Measurements from ENCODE around the gene DNAJC11.
"Not testable (repeated sequence)": the region's sequence is repeated elsewhere in the genome, so short reads cannot be mapped to it uniquely, and the experiment has no call there.

DNAJC11 gene

DNA sequence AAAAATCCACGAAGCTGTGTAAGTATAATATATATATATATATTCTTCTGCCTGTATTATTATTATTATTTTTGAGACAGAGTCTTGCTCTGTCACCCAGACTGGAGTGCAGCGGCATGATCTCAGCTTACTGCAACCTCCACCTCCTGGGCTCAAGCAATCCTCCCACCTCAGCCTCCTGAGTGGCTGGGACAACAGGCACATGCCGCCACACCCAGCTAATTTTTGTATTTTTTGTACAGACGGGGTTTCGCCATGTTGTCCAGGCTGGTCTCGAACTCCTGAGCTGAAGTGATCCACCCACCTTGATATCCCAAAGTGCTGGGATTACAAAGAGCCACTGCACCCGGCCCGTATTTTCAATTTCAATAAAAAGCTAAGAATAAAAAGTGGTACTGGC, 101.6 kb downstream of the DNAJC11 start:
- not testable (repeated sequence) for H3K4me3 ChIP-seq (ENCODE audit: low read length); DNase-seq (ENCODE audit: low read depth, low spot score); H3K27ac ChIP-seq (ENCODE audit: low read length); H3K4me1 ChIP-seq (ENCODE audit: control insufficient read depth, insufficient read depth, low read length); H3K27me3 ChIP-seq (ENCODE audit: control insufficient read depth, insufficient read depth, low read length); H3K9me3 ChIP-seq (ENCODE audit: control insufficient read depth, insufficient read depth, low read length)
- WGBS (ENCODE audit: insufficient coverage, insufficient read length), result no CpG with 5 or more reads among the region's 8 CpGs
- H3K36me3 ChIP-seq (ENCODE audit: control insufficient read depth, insufficient read depth, low read length), result peaks cover 23% of the 10 kb centered on the region

DNA sequence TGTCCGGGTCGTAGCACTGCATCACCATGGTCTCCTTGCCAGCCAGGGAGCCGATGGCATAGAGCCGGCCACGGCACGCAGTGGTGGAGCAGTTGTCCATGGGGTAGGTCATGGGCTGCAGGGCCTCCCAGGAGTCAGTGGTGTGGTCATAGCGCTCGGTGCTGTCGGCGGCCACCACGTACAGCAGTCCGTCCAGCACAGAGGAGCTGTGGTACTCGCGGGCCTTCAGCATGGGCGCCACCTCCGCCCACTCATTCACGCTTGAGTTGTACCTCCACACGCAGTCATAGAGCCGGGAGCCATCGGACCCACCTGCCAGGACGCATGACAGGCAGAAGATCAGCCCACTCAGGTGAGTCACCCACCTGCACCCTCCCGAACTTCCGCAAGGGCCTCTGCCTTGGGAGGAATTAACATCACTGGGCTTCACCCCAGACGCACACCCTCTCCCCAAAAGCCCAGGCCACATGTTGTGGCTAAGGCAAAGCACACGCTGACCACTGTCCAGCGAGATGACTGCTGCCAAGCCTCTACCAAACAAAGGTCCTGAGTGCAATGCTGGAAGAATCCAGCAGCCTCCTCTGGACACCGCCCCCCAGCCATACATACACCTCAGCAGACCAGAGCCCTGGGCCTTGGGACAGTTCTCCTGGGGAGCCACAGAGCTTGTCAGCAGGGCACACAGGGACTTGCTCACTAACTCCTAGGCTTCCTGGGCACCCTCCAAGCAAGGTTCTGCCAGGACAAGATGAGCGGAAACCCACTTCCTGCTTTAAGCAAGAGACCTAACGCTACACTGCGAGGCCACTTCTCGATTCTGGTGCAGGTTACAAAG, 102.3 kb downstream of the DNAJC11 start:
- no peak for DNase-seq (ENCODE audit: low read depth, low spot score)
- no CpG with 5 or more reads among the region's 31 CpGs for WGBS (ENCODE audit: insufficient coverage, insufficient read length)
- H3K27me3 ChIP-seq (ENCODE audit: control insufficient read depth, insufficient read depth, low read length), result no peaks in the 10 kb centered on the region
- peaks cover 25% of the 10 kb centered on the region for H3K36me3 ChIP-seq (ENCODE audit: control insufficient read depth, insufficient read depth, low read length)
- no peaks in the 10 kb centered on the region for H3K4me1 ChIP-seq (ENCODE audit: control insufficient read depth, insufficient read depth, low read length)
- H3K4me3 ChIP-seq (ENCODE audit: low read length), result no peak overlapping the region
- H3K9me3 ChIP-seq (ENCODE audit: control insufficient read depth, insufficient read depth, low read length), result no peaks in the 10 kb centered on the region
- H3K27ac ChIP-seq (ENCODE audit: low read length), result no peak overlapping the region

DNA sequence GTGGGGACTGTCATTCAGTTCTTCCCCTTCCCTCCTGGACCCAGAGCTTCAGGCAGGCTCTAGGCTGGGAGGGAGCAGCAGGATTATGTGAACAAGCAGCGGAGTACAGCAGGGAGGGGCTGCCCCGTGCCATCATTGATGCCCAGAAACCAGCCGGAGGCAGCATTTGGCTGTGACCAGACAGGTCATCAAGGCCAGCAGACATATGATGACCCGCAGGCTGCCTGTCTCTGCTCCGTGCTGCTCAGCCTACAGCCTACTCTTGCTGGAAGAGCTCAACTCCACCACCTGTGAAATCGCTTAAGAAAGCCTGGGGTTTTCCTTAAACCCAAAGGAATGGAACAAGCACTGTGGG, 103.9 kb downstream of the DNAJC11 start:
- Histone ChIP-seq H3K27ac (ENCODE audit: low read length) (no peak overlapping the region), H3K27me3 (ENCODE audit: control insufficient read depth, insufficient read depth, low read length) (no peaks in the 10 kb centered on the region), H3K4me1 (ENCODE audit: control insufficient read depth, insufficient read depth, low read length) (no peaks in the 10 kb centered on the region), H3K36me3 (ENCODE audit: control insufficient read depth, insufficient read depth, low read length) (peaks cover 30% of the 10 kb centered on the region), H3K4me3 (ENCODE audit: low read length) (no peak overlapping the region), H3K9me3 (ENCODE audit: control insufficient read depth, insufficient read depth, low read length) (no peaks in the 10 kb centered on the region)
- no CpG with 5 or more reads among the region's 6 CpGs for WGBS (ENCODE audit: insufficient coverage, insufficient read length)
- DNase-seq (ENCODE audit: low read depth, low spot score), result no peak

DNA sequence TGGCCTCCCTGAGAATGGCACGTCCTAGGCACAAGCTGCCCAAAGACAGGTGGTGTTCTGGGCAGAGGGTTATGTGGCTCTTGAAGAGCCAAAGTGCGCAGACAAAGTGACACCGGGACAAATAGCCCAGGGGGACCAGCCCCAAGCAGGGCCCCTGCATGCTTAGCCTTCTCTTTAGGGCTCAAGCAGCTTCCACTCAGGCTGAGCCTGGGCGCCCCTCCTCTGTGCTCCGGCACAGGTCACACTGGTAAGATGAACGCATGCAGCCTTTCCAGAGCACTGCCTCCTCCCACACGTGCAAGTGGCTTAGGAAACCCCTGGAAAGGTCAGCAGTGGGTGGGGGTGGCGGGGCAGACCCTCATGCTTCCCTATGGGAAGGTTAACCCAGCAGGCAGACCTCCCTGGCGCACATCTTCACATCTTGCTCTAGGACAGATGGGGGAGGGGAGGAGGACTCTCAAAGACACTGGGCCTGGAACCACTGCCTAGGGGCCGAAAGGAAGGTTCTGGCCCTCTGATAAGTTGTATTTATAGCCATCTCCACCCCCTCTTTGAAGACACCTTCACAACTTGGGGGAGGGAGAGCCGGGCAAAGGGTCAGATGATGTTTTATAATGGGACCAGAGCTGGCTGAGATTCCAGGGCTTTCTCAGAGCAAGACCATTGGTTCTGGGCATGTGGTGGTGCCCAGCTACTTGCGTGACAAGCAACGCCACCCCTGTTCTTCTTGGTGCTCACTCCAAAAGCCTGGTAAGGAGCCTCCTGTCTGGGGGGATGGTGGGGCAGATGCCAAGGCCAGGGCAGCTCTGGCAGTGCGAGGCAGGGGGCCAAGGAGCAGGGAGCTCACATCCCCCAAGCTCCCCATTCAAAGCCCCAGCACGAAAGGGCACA, 104.5 kb downstream of the DNAJC11 start:
- no CpG with 5 or more reads among the region's 15 CpGs for WGBS (ENCODE audit: insufficient coverage, insufficient read length)
- H3K27me3 ChIP-seq (ENCODE audit: control insufficient read depth, insufficient read depth, low read length), result no peaks in the 10 kb centered on the region
- no peak overlapping the region for H3K4me3 ChIP-seq (ENCODE audit: low read length)
- H3K36me3 ChIP-seq (ENCODE audit: control insufficient read depth, insufficient read depth, low read length), result peaks cover 33% of the 10 kb centered on the region
- no peaks in the 10 kb centered on the region for H3K9me3 ChIP-seq (ENCODE audit: control insufficient read depth, insufficient read depth, low read length)
- no peak for DNase-seq (ENCODE audit: low read depth, low spot score)
- H3K4me1 ChIP-seq (ENCODE audit: control insufficient read depth, insufficient read depth, low read length), result no peaks in the 10 kb centered on the region
- no peak overlapping the region for H3K27ac ChIP-seq (ENCODE audit: low read length)

DNA sequence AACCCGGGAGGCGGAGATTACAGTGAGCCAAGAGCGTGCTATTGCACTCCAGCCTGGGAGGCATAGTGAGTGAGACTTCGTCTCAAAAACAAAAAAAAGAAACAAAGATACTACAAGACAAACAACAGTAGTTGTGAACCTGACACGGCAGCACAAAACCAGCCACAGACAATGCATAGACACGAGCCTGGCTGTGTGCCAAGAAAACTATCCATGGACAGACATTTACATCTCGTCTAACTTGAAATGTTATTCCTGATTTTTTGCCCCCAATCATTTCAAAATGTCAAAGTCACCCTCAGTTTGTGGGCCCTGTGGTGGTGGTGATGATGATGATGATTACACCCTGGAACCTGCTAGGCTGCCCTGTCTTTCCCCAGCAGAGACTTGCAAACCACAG, 105.3 kb downstream of the DNAJC11 start:
- Histone ChIP-seq H3K36me3 (ENCODE audit: control insufficient read depth, insufficient read depth, low read length) (peaks cover 34% of the 10 kb centered on the region), H3K27me3 (ENCODE audit: control insufficient read depth, insufficient read depth, low read length) (no peaks in the 10 kb centered on the region), H3K4me1 (ENCODE audit: control insufficient read depth, insufficient read depth, low read length) (no peaks in the 10 kb centered on the region), H3K27ac (ENCODE audit: low read length) (no peak overlapping the region), H3K4me3 (ENCODE audit: low read length) (no peak overlapping the region), H3K9me3 (ENCODE audit: control insufficient read depth, insufficient read depth, low read length) (no peaks in the 10 kb centered on the region)
- no CpG with 5 or more reads among the region's 7 CpGs for WGBS (ENCODE audit: insufficient coverage, insufficient read length)
- DNase-seq (ENCODE audit: low read depth, low spot score), result no peak

DNA sequence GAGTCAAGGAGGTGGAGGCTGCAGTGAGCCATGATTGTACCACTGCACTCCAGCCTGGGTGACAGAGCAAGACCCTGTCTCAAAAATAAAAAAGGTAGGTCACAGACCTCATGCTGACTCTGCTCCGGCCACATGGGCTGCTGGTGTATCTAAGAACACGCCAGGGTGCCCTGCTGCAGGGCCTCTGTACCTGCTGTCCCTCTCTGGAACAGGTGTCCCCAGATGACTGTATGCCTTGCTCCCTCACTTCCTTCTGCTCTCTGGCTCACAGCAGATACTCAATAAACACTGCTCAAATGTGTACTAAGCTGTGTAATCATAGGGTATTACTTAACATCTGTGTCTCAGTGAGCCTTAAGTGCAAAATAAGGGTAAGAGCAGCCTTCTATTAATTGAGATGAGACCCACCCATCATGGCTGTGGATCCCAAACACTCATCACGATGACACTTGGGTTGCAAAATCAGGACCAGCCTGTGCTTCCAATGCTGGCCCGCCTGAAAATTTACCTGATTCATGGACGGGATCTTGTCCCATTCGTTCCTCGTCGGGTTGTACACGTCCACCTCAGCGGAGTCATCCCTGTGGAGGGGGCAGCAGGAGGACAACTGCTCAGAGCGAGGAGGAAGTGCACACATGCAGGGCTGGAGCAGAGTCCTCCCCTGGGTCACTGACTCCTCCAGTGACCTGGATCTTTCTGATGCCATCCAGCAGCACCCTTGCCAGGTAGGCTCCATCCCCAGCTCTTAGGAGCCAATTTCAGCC, 106.5 kb downstream of the DNAJC11 start:
- Histone ChIP-seq H3K27me3 (ENCODE audit: control insufficient read depth, insufficient read depth, low read length) (no peaks in the 10 kb centered on the region), H3K9me3 (ENCODE audit: control insufficient read depth, insufficient read depth, low read length) (no peaks in the 10 kb centered on the region), H3K36me3 (ENCODE audit: control insufficient read depth, insufficient read depth, low read length) (peaks cover 36% of the 10 kb centered on the region), H3K4me1 (ENCODE audit: control insufficient read depth, insufficient read depth, low read length) (no peaks in the 10 kb centered on the region), H3K27ac (ENCODE audit: low read length) (no peak overlapping the region), H3K4me3 (ENCODE audit: low read length) (no peak overlapping the region)
- no CpG with 5 or more reads among the region's 11 CpGs for WGBS (ENCODE audit: insufficient coverage, insufficient read length)
- no peak for DNase-seq (ENCODE audit: low read depth, low spot score)

DNA sequence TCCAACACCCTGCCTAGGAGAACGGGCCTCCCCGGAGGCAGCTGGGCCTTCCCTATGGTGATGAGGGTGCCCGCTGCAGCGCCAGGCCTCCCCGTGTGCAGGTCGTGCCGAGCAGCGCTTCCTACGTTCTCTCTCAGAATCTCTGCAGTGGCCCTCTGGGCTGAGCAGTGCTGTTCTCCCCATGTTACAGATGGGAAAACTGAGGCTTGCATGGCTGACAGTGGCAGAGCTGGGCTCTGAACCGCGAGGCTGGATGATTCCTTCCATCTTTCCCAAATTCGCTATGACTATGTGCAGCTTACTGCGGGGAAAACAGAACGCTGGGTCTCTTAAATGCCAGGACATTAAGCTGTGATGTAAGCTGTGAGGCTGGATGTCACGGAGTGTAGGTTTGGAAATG, 107.8 kb downstream of the DNAJC11 start:
- Histone ChIP-seq H3K4me1 (ENCODE audit: control insufficient read depth, insufficient read depth, low read length) (no peaks in the 10 kb centered on the region), H3K9me3 (ENCODE audit: control insufficient read depth, insufficient read depth, low read length) (no peaks in the 10 kb centered on the region), H3K27me3 (ENCODE audit: control insufficient read depth, insufficient read depth, low read length) (no peaks in the 10 kb centered on the region), H3K27ac (ENCODE audit: low read length) (no peak overlapping the region), H3K36me3 (ENCODE audit: control insufficient read depth, insufficient read depth, low read length) (peaks cover 31% of the 10 kb centered on the region), H3K4me3 (ENCODE audit: low read length) (no peak overlapping the region)
- no CpG with 5 or more reads among the region's 15 CpGs for WGBS (ENCODE audit: insufficient coverage, insufficient read length)
- no peak for DNase-seq (ENCODE audit: low read depth, low spot score)

DNA sequence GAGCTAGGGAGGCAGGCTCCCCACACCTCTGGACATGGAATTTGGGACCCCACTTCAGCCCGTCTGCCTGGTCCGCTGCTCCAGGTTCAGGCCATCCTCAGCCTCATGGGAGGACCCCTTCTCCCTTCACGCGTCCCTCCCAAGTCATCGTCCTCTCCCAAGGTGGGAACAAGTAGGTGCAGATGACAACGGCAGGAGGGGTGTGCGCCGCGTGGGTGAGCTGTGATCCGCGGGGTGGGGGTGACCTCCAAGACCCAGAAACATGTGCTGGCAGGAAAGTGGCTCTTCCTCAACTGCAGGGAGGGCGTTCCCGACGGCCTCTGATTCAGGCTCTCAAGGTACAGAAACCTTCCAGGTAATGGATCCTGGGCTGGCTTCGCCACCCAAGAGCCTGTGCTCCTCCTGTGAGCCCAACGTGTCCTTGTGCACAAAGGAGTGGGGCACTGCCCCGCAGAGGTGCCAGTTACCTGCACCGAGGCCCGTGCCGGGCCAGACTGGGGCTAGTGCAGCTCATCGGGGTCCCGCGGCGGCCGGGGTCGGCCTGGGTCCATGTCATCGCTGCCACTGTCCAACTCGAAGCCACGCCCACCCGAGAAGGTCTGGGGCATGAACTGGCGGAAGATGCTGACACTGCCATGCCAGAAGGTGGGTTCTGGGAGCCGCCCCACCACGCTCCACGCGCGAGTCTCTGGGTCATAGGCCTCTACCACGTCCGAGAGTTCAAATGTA, 108.6 kb downstream of the DNAJC11 start:
- no CpG with 5 or more reads among the region's 38 CpGs for WGBS (ENCODE audit: insufficient coverage, insufficient read length)
- H3K4me1 ChIP-seq (ENCODE audit: control insufficient read depth, insufficient read depth, low read length), result no peaks in the 10 kb centered on the region
- DNase-seq (ENCODE audit: low read depth, low spot score), result no peak
- no peaks in the 10 kb centered on the region for H3K27me3 ChIP-seq (ENCODE audit: control insufficient read depth, insufficient read depth, low read length)
- H3K27ac ChIP-seq (ENCODE audit: low read length), result no peak overlapping the region
- H3K4me3 ChIP-seq (ENCODE audit: low read length), result no peak overlapping the region
- H3K9me3 ChIP-seq (ENCODE audit: control insufficient read depth, insufficient read depth, low read length), result no peaks in the 10 kb centered on the region
- H3K36me3 ChIP-seq (ENCODE audit: control insufficient read depth, insufficient read depth, low read length), result peaks cover 35% of the 10 kb centered on the region

DNA sequence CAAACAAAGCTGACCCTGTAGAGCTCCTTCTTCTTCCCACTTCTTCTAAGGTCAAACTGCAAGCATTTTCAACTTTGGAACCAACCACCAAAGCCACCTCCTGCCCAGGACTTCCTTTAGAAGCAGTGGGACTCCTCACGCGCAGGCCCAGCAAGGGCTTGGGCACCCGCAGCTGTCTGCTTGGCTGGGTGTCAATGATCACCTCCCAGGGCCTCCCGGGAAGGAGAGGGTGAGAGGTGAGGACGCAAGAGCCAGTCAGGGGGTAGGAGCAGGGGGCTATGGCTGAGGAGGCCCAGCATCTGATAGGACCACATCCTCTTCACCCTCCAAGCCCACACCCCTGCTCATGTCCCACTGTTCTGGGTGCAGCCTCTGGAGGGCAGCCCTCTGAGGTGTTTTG, 109.2 kb downstream of the DNAJC11 start:
- Histone ChIP-seq H3K9me3 (ENCODE audit: control insufficient read depth, insufficient read depth, low read length) (no peaks in the 10 kb centered on the region), H3K27me3 (ENCODE audit: control insufficient read depth, insufficient read depth, low read length) (no peaks in the 10 kb centered on the region), H3K4me3 (ENCODE audit: low read length) (no peak overlapping the region), H3K27ac (ENCODE audit: low read length) (no peak overlapping the region), H3K4me1 (ENCODE audit: control insufficient read depth, insufficient read depth, low read length) (no peaks in the 10 kb centered on the region), H3K36me3 (ENCODE audit: control insufficient read depth, insufficient read depth, low read length) (peaks cover 31% of the 10 kb centered on the region)
- DNase-seq (ENCODE audit: low read depth, low spot score), result no peak
- no CpG with 5 or more reads among the region's 5 CpGs for WGBS (ENCODE audit: insufficient coverage, insufficient read length)

DNA sequence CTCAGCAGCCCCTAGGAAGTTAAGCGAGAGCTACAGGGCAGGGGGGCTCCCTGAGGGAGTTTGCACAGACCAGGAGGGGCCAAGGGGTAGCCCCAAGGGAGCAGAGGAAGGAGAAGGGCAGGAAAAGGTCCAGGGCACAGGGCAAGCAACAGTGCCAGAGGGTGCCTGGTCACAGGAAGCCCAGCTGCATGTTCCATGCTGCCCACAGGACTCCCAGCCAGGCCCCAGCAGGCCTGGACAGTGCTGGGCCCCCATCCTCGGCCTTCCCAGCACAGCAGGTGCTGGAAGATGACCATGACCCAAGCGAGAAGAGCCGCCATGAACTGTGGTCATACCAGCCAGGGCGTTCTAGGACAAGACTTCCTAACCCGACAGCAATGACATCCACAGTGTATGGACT, 110.0 kb downstream of the DNAJC11 start:
- H3K9me3 ChIP-seq (ENCODE audit: control insufficient read depth, insufficient read depth, low read length), result no peaks in the 10 kb centered on the region
- no peak for DNase-seq (ENCODE audit: low read depth, low spot score)
- H3K4me3 ChIP-seq (ENCODE audit: low read length), result no peak overlapping the region
- no peaks in the 10 kb centered on the region for H3K4me1 ChIP-seq (ENCODE audit: control insufficient read depth, insufficient read depth, low read length)
- H3K27ac ChIP-seq (ENCODE audit: low read length), result no peak overlapping the region
- WGBS (ENCODE audit: insufficient coverage, insufficient read length), result no CpG with 5 or more reads among the region's 6 CpGs
- H3K36me3 ChIP-seq (ENCODE audit: control insufficient read depth, insufficient read depth, low read length), result peaks cover 27% of the 10 kb centered on the region
- no peaks in the 10 kb centered on the region for H3K27me3 ChIP-seq (ENCODE audit: control insufficient read depth, insufficient read depth, low read length)

Measured in iPS DF 6.9 (cell line).